DND-41 (cell line): ENCODE data around the gene HOTAIR.

Source experiments
- ATAC-seq: fragments of 200-7000 bp; cut with Tn5 transposase; 3 replicates; pipeline ENCODE4 v1.9.1; 2021; ENCODE audit warnings: low read depth; ENCODE audit not compliant: insufficient read depth
- DNase-seq: peaks from one replicate; pipeline ENCODE4 v3.0.0-alpha.2; 2020
- H2AFZ ChIP-seq: 2 replicates; pipeline ENCODE4 v1.6.0; 2012; ENCODE audit warnings: low read depth, low read length
- H3K27ac ChIP-seq: 2 replicates; pipeline ENCODE4 v1.5.1; 2012; ENCODE audit warnings: low read length, inconsistent platforms
- H3K27me3 ChIP-seq: fragments of 200-600 bp; sonication (generic); 2 replicates; pipeline ENCODE4 v1.6.0; 2012; ENCODE audit warnings: low read length, mild to moderate bottlenecking, inconsistent platforms; ENCODE audit not compliant: insufficient read depth, poor library complexity
- H3K36me3 ChIP-seq: 2 replicates; pipeline ENCODE4 v1.5.1; 2012; ENCODE audit warnings: low read length, inconsistent platforms; ENCODE audit not compliant: insufficient read depth
- H3K4me1 ChIP-seq: 2 replicates; pipeline ENCODE4 v1.5.1; 2012; ENCODE audit warnings: mild to moderate bottlenecking, low read length; ENCODE audit not compliant: insufficient read depth
- H3K4me2 ChIP-seq: 2 replicates; pipeline ENCODE4 v1.6.0; 2012; ENCODE audit warnings: mild to moderate bottlenecking, moderate library complexity, low read length, inconsistent platforms; ENCODE audit not compliant: insufficient read depth
- H3K4me3 ChIP-seq, 2 experiments: fragments of 200-600 bp in 1 of 2; shearing (Covaris generic) in 1 of 2; 2 replicates each; pipeline ENCODE4 v1.5.1; 2012 to 2016; ENCODE audit warnings: inconsistent platforms in 2 of 2, low read length in 2 of 2, mild to moderate bottlenecking in 2 of 2, low read depth in 1 of 2, moderate library complexity in 1 of 2
- H3K79me2 ChIP-seq: 2 replicates; pipeline ENCODE4 v1.6.0; 2012; ENCODE audit warnings: low read length, inconsistent platforms; ENCODE audit not compliant: insufficient read depth
- H3K9ac ChIP-seq: 2 replicates; pipeline ENCODE4 v1.6.0; 2012; ENCODE audit warnings: low read depth, mild to moderate bottlenecking, inconsistent platforms, low read length, moderate library complexity
- H3K9me3 ChIP-seq: 2 replicates; pipeline ENCODE4 v1.5.1; 2012; ENCODE audit warnings: low read length, moderate library complexity, mild to moderate bottlenecking, inconsistent platforms; ENCODE audit not compliant: insufficient read depth, severe bottlenecking
- H4K20me1 ChIP-seq: 2 replicates; pipeline ENCODE4 v1.6.0; 2012; ENCODE audit warnings: low read length; ENCODE audit not compliant: insufficient read depth
- EZH2 ChIP-seq: IDR thresholded peaks from 3 replicates; pipeline ENCODE4 v1.6.1; 2012; ENCODE audit warnings: borderline replicate concordance, low read depth, mild to moderate bottlenecking, moderate library complexity, low read length, inconsistent platforms; ENCODE audit not compliant: severe bottlenecking
- TF ChIP-seq, protein P1 (sequence below): IDR thresholded peaks from 2 replicates; pipeline ENCODE4 v1.5.1; 2012; ENCODE audit warnings: borderline replicate concordance, low read length, moderate library complexity, mild to moderate bottlenecking; ENCODE audit not compliant: poor library complexity, severe bottlenecking; ENCODE audit errors: extremely low read depth

The HOTAIR gene

DNA sequence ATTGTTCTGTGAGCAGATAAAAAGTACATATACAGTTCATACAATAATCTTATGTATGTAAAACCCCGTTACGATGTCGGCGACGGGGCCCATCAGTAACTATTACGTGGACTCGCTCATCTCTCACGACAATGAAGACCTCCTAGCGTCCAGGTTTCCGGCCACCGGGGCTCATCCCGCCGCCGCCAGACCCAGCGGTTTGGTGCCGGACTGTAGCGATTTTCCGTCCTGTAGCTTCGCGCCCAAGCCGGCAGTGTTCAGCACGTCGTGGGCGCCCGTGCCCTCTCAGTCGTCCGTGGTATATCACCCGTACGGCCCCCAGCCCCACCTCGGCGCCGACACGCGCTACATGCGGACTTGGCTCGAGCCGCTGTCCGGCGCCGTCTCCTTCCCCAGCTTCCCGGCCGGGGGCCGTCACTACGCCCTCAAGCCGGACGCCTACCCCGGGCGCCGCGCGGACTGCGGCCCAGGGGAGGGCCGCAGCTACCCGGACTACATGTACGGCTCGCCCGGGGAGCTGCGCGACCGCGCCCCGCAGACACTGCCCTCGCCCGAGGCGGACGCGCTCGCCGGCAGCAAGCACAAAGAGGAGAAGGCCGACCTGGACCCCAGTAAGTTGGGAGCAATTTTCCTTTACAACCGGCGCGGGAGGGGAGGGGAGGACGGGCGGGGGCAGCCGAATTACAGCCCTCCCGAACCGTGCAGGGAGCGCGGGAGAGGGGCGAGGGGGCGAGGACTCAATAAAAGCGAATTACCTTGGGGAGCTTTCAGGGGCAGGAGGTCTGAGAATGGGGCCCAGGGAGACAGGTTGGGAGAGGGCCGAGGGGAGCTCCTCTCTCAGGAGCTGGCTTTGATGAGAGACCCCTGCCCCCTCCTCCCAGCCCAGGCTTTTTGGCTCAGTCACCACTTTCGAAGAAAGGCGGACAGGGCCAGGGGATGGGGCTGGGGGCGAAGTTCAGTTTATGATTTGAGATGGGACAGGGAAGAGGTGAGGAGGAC is 25.7 kb upstream of the HOTAIR start, which contains the start of gene HOXC9:
TSS of gene HOXC9 (plus strand) at position 46 of the 999 bp plus-strand sequence. CDS start at position 74, 28 bp downstream.
- Histone ChIP-seq H3K9me3 (no peaks in the 10 kb centered on the region), H3K27ac (no peak within 1 kb of the TSS), H3K27me3 (peaks cover 56% of the 10 kb centered on the region), H3K79me2 (no peaks in the 10 kb centered on the region), H3K4me2 (no peak within 1 kb of the TSS), H3K36me3 (no peaks in the 10 kb centered on the region), H3K4me3 (no peak within 1 kb of the TSS), H3K9ac (no peak within 1 kb of the TSS), H2AFZ (no peak within 1 kb of the TSS), H3K4me1 (peaks cover 12% of the 10 kb centered on the region), H4K20me1 (no peaks in the 10 kb centered on the region)
- ATAC-seq = no peak
- no peak for DNase-seq
- TF ChIP-seq, protein P1, sequence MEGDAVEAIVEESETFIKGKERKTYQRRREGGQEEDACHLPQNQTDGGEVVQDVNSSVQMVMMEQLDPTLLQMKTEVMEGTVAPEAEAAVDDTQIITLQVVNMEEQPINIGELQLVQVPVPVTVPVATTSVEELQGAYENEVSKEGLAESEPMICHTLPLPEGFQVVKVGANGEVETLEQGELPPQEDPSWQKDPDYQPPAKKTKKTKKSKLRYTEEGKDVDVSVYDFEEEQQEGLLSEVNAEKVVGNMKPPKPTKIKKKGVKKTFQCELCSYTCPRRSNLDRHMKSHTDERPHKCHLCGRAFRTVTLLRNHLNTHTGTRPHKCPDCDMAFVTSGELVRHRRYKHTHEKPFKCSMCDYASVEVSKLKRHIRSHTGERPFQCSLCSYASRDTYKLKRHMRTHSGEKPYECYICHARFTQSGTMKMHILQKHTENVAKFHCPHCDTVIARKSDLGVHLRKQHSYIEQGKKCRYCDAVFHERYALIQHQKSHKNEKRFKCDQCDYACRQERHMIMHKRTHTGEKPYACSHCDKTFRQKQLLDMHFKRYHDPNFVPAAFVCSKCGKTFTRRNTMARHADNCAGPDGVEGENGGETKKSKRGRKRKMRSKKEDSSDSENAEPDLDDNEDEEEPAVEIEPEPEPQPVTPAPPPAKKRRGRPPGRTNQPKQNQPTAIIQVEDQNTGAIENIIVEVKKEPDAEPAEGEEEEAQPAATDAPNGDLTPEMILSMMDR = no peak
- no peak for TF ChIP-seq EZH2

DNA sequence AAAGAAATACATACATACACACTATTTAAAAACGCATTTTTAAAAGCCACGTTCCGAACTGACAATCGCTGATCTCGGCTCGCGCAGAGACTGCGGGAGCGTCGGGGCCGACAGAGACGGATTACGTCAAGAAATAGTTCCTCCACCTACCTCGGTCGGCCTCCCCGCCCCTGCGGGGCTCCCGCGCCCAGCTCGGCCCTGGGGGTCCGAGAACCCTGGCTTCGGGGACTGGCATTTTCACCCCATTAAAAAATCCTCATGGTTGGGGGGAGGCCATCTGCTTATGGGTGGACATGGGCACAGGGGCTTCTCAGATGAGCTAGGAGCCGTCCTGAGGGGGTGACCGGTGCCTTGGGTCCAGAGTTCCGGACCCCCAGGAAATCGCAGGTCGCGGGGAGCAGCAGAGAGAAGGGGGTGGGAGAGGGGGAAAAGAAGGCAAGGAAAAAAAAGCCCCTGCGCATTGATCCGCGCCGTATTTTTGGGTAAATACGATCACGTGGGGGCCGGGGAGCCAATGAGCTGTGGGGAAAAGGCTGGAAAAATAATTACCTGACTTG is 24.9 kb upstream of the HOTAIR start:
- Histone ChIP-seq H4K20me1 (no peaks in the 10 kb centered on the region), H3K79me2 (no peaks in the 10 kb centered on the region), H3K27me3 (peaks cover 57% of the 10 kb centered on the region), H3K27ac (no peak overlapping the region), H3K4me1 (peaks cover 18% of the 10 kb centered on the region), H2AFZ (no peak overlapping the region), H3K36me3 (no peaks in the 10 kb centered on the region), H3K9ac (no peak overlapping the region), H3K9me3 (no peaks in the 10 kb centered on the region), H3K4me2 (no peak overlapping the region), H3K4me3 (no peak overlapping the region)
- DNase-seq (no peak), ATAC-seq (no peak)
- TF ChIP-seq, protein P1 = no peak
- no peak for TF ChIP-seq EZH2

DNA sequence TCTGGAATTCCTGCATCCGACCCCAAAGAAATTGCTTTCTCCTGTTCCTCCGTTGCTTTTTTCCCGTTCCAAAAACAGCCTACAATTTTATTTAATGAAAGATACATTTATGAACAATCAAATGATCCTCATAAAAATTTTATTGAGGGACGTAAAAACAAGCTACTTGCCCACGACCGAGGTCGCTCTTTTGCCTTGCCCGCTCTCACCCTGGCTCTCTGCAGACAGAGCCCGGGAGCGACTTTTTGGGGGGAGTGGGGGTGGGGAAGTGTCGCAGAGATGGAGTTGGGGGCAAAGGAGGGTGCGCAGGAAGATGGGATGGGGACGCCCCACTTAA is 24.1 kb upstream of the HOTAIR start:
- H3K27me3 ChIP-seq = peaks cover 49% of the 10 kb centered on the region
- H3K4me2 ChIP-seq = no peak overlapping the region
- no peak overlapping the region for H3K27ac ChIP-seq
- peaks cover 18% of the 10 kb centered on the region for H3K4me1 ChIP-seq
- DNase-seq (no peak), ATAC-seq (no peak)
- H3K36me3 ChIP-seq = no peaks in the 10 kb centered on the region
- TF ChIP-seq, protein P1 = no peak
- TF ChIP-seq EZH2 = no peak
- H3K79me2 ChIP-seq = no peaks in the 10 kb centered on the region
- no peak overlapping the region for H2AFZ ChIP-seq
- no peaks in the 10 kb centered on the region for H4K20me1 ChIP-seq
- H3K4me3 ChIP-seq = no peak overlapping the region
- H3K9ac ChIP-seq = no peak overlapping the region
- H3K9me3 ChIP-seq = no peaks in the 10 kb centered on the region
